HG03460 (cell line): ENCODE measurements around the gene FHIT.

ENCODE experiments used
- ATAC-seq: cut with Tn5 transposase; IDR thresholded peaks from one replicate; pipeline ENCODE4 v1.9.1; 2021; ENCODE audit not compliant: unreplicated experiment

FHIT gene

GRCh38 chr3:60095516-60095915, 1155.7 kb downstream of the FHIT start:
- ATAC-seq = no peak

GRCh38 chr3:60094392-60094947, 1156.8 kb downstream of the FHIT start:
- ATAC-seq = no peak

GRCh38 chr3:60090548-60090947, 1160.7 kb downstream of the FHIT start:
- no peak for ATAC-seq

GRCh38 chr3:60086811-60087210, 1164.4 kb downstream of the FHIT start:
- ATAC-seq = no peak

GRCh38 chr3:60085649-60086048, 1165.6 kb downstream of the FHIT start:
- no peak for ATAC-seq

- ATAC-seq = no peak
These were observed 1169.7 kb downstream of the FHIT start for GRCh38 chr3:60081381-60082095.

- no peak for ATAC-seq
These were observed 1170.6 kb downstream of the FHIT start for GRCh38 chr3:60080648-60081047.

- ATAC-seq = no peak
These were observed 1172.2 kb downstream of the FHIT start for GRCh38 chr3:60079076-60079475.

GRCh38 chr3:60076331-60076730, 1174.9 kb downstream of the FHIT start:
- no peak for ATAC-seq

- ATAC-seq = no peak
These were observed 1177.3 kb downstream of the FHIT start for GRCh38 chr3:60073942-60074341.

- ATAC-seq = no peak
These were observed 1178.0 kb downstream of the FHIT start for GRCh38 chr3:60073228-60073627.

- no peak for ATAC-seq
These were observed 1180.9 kb downstream of the FHIT start for GRCh38 chr3:60070366-60070765.

- ATAC-seq = no peak
These were observed 1185.9 kb downstream of the FHIT start for GRCh38 chr3:60065227-60065868.

GRCh38 chr3:60064210-60065178, 1186.8 kb downstream of the FHIT start:
- ATAC-seq = no peak

GRCh38 chr3:60056404-60056803, 1194.8 kb downstream of the FHIT start:
- ATAC-seq = no peak

GRCh38 chr3:60055765-60056164, 1195.5 kb downstream of the FHIT start:
- ATAC-seq = no peak

- no peak for ATAC-seq
These were observed 1197.6 kb downstream of the FHIT start for GRCh38 chr3:60053526-60054265.

- no peak for ATAC-seq
These were observed 1202.8 kb downstream of the FHIT start for GRCh38 chr3:60048447-60048848.

GRCh38 chr3:60047426-60048200, 1203.6 kb downstream of the FHIT start:
- ATAC-seq = no peak

GRCh38 chr3:60046210-60046609, 1205.0 kb downstream of the FHIT start:
- ATAC-seq = no peak
